Activated CD8-positive, alpha-beta memory T cell treated with anti-CD3 and anti-CD28 coated beads, Interleukin-2, amount 50 U/mL, for 4 hours (primary cell): ENCODE measurements around the gene BMPR1B.

Experiments used
- DNase-seq: peaks from one replicate; pipeline ENCODE4 v3.0.0-alpha.2; 2020

BMPR1B gene

GRCh38 chr4:95204267-95204844 is 446.6 kb downstream of the BMPR1B start:
- no peak for DNase-seq

GRCh38 chr4:95204873-95205272 is 447.1 kb downstream of the BMPR1B start:
- no peak for DNase-seq
